ENCODE data around the gene GSTA4. TPM values are rescaled to one million over a fixed set of nuclear protein-coding genes. Genes with fewer than 3 reads are reported as not detected.

The GSTA4 gene
- total RNA-seq, 2 experiments from 2014 or later: 0.63 to 1.1 TPM

GRCh38 chr6:52942221-52942620 is 52.9 kb downstream of the GSTA4 start:
- no peak for DNase-seq (ENCODE audit: low spot score)
- intact Hi-C loops (cut with micrococcal nuclease; ENCODE audit: unreplicated experiment): no loop called here
- ChIA-PET POLR2A (no interaction called here), CTCF (ENCODE audit: unreplicated experiment) (no interaction called here)
- Histone ChIP-seq H3K4me3 (ENCODE audit: low read depth, low read length, poor library complexity, severe bottlenecking) (no peak overlapping the region), H4K20me1 (ENCODE audit: insufficient read depth, low read length) (no peaks in the 10 kb centered on the region), H3K79me2 (ENCODE audit: insufficient read depth, low read depth, low read length) (no peaks in the 10 kb centered on the region), H3K27ac (ENCODE audit: low read depth, low read length, poor library complexity, severe bottlenecking) (no peak overlapping the region), H3K4me2 (ENCODE audit: low read length) (no peak overlapping the region), H3K36me3 (ENCODE audit: insufficient read depth, low read length) (no peaks in the 10 kb centered on the region), H3K9me2 (ENCODE audit: insufficient read depth, low read length) (no peaks in the 10 kb centered on the region), H3K4me1 (ENCODE audit: insufficient read depth, low read length, poor library complexity, severe bottlenecking) (no peaks in the 10 kb centered on the region), H2AFZ (ENCODE audit: low read length) (no peak overlapping the region), H3K9me3 (ENCODE audit: low read length) (no peaks in the 10 kb centered on the region)
- TF ChIP-seq, protein P1, sequence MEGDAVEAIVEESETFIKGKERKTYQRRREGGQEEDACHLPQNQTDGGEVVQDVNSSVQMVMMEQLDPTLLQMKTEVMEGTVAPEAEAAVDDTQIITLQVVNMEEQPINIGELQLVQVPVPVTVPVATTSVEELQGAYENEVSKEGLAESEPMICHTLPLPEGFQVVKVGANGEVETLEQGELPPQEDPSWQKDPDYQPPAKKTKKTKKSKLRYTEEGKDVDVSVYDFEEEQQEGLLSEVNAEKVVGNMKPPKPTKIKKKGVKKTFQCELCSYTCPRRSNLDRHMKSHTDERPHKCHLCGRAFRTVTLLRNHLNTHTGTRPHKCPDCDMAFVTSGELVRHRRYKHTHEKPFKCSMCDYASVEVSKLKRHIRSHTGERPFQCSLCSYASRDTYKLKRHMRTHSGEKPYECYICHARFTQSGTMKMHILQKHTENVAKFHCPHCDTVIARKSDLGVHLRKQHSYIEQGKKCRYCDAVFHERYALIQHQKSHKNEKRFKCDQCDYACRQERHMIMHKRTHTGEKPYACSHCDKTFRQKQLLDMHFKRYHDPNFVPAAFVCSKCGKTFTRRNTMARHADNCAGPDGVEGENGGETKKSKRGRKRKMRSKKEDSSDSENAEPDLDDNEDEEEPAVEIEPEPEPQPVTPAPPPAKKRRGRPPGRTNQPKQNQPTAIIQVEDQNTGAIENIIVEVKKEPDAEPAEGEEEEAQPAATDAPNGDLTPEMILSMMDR (conservative IDR thresholded peaks at IDR 0.05; ENCODE audit: low read length): no peak
- TF ChIP-seq EZH2phosphoT487 (IDR thresholded peaks at IDR 0.05; ENCODE audit: borderline replicate concordance, low read depth, low read length): no peak
- no TSS peak for BruUV-seq (replicated peaks)

DNA sequence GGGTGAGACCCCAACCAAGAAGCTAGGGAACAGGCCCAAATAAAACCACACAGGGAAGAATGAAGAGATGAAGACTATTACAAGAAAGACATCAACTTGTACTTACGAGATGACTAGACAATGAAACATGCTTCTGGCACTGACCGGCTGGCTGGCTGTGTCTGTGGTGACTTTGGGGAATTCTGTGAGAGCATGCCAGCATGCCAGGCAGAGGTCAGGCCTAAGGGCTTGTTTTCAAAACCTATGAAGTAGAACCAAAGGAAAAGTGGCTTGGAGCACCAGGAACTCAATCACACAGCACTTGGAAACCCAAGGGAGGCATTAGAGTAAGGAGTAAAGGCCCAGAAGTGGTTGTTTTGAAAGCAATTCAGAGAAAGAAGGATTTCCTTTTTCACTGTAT is 57.2 kb downstream of the GSTA4 start:
- intact Hi-C loops (cut with micrococcal nuclease; ENCODE audit: unreplicated experiment): no loop called here
- Histone ChIP-seq H3K4me3 (ENCODE audit: low read depth, low read length, poor library complexity, severe bottlenecking) (no peak overlapping the region), H3K4me2 (ENCODE audit: low read length) (no peak overlapping the region), H4K20me1 (ENCODE audit: insufficient read depth, low read length) (no peaks in the 10 kb centered on the region), H3K9me2 (ENCODE audit: insufficient read depth, low read length) (no peaks in the 10 kb centered on the region), H3K4me1 (ENCODE audit: insufficient read depth, low read length, poor library complexity, severe bottlenecking) (no peaks in the 10 kb centered on the region), H2AFZ (ENCODE audit: low read length) (no peak overlapping the region), H3K9me3 (ENCODE audit: low read length) (no peaks in the 10 kb centered on the region), H3K79me2 (ENCODE audit: insufficient read depth, low read depth, low read length) (no peaks in the 10 kb centered on the region), H3K27ac (ENCODE audit: low read depth, low read length, poor library complexity, severe bottlenecking) (no peak overlapping the region), H3K36me3 (ENCODE audit: insufficient read depth, low read length) (no peaks in the 10 kb centered on the region)
- ChIA-PET POLR2A (no interaction called here), CTCF (ENCODE audit: unreplicated experiment) (no interaction called here)
- TF ChIP-seq, protein P1 (conservative IDR thresholded peaks at IDR 0.05; ENCODE audit: low read length): no peak
- no peak for TF ChIP-seq EZH2phosphoT487 (IDR thresholded peaks at IDR 0.05; ENCODE audit: borderline replicate concordance, low read depth, low read length)
- BruUV-seq (replicated peaks): no TSS peak
- no peak for DNase-seq (ENCODE audit: low spot score)

DNA sequence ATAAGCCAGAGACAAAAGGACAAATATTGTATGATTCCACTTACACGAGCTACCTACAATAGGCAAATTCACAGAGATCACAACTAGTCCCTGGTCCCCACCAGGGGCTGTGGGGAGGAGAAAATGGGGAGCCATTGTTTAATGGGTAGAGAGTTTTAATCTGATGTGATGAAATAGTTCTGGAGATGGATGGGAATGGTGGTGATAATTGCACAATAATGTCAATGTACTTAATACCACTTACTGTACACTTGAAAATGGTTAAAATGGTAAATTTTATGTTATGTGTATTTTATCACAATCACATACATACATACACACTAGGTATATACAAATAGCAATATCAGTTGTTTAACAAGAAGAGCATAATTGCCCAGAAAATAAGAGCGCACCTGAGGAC is 61.3 kb downstream of the GSTA4 start:
- no peak overlapping the region for H3K4me3 ChIP-seq (ENCODE audit: low read depth, low read length, poor library complexity, severe bottlenecking)
- H3K36me3 ChIP-seq (ENCODE audit: insufficient read depth, low read length): no peaks in the 10 kb centered on the region
- POLR2A ChIA-PET: no interaction called here
- no TSS peak for BruUV-seq (replicated peaks)
- no peaks in the 10 kb centered on the region for H3K9me2 ChIP-seq (ENCODE audit: insufficient read depth, low read length)
- no peak for DNase-seq (ENCODE audit: low spot score)
- H3K4me2 ChIP-seq (ENCODE audit: low read length): no peak overlapping the region
- intact Hi-C loops (cut with micrococcal nuclease; ENCODE audit: unreplicated experiment): no loop called here
- H4K20me1 ChIP-seq (ENCODE audit: insufficient read depth, low read length): no peaks in the 10 kb centered on the region
- CTCF ChIA-PET (ENCODE audit: unreplicated experiment): no interaction called here
- no peak for TF ChIP-seq EZH2phosphoT487 (IDR thresholded peaks at IDR 0.05; ENCODE audit: borderline replicate concordance, low read depth, low read length)
- TF ChIP-seq, protein P1 (conservative IDR thresholded peaks at IDR 0.05; ENCODE audit: low read length): no peak
- H3K9me3 ChIP-seq (ENCODE audit: low read length): no peaks in the 10 kb centered on the region
- H3K4me1 ChIP-seq (ENCODE audit: insufficient read depth, low read length, poor library complexity, severe bottlenecking): no peaks in the 10 kb centered on the region
- no peak overlapping the region for H3K27ac ChIP-seq (ENCODE audit: low read depth, low read length, poor library complexity, severe bottlenecking)
- H2AFZ ChIP-seq (ENCODE audit: low read length): no peak overlapping the region
- no peaks in the 10 kb centered on the region for H3K79me2 ChIP-seq (ENCODE audit: insufficient read depth, low read depth, low read length)
